Neural cell (in vitro differentiated cells): ENCODE results near the gene HLTF.

ENCODE experiments used
- CTCF ChIP-seq: fragments of 450-650 bp; IDR thresholded peaks from 2 replicates; pipeline ENCODE4 v1.5.1; 2014; ENCODE audit warnings: antibody characterized with exemption, mild to moderate bottlenecking, moderate library complexity; ENCODE audit not compliant: poor library complexity, severe bottlenecking
- EP300 ChIP-seq: fragments of 450-650 bp; conservative IDR thresholded peaks from 2 replicates; pipeline ENCODE4 v1.6.1; 2014; ENCODE audit warnings: antibody characterized with exemption, mild to moderate bottlenecking, moderate library complexity; ENCODE audit not compliant: poor library complexity, severe bottlenecking
- EZH2 ChIP-seq: fragments of 200-600, 300-800 bp; shearing (Covaris generic), sonication (generic); IDR thresholded peaks from 2 replicates; pipeline ENCODE4 v1.6.1; 2014; ENCODE audit warnings: antibody characterized with exemption, low read length, borderline replicate concordance, mild to moderate bottlenecking; ENCODE audit not compliant: insufficient read depth, poor library complexity, severe bottlenecking
- POLR2AphosphoS5 ChIP-seq: IDR thresholded peaks from 2 replicates; pipeline ENCODE4 v1.6.1; 2012
- RAD21 ChIP-seq: fragments of 450-650 bp; conservative IDR thresholded peaks from 2 replicates; pipeline ENCODE4 v1.6.1; 2014; ENCODE audit warnings: antibody characterized with exemption, mild to moderate bottlenecking, moderate library complexity
- REST ChIP-seq: IDR thresholded peaks from 2 replicates; pipeline ENCODE4 v1.6.1; 2012; ENCODE audit warnings: borderline replicate concordance
- SMC3 ChIP-seq: fragments of 450-650 bp; conservative IDR thresholded peaks from 2 replicates; pipeline ENCODE4 v1.6.1; 2014; ENCODE audit warnings: antibody characterized with exemption, mild to moderate bottlenecking, moderate library complexity; ENCODE audit not compliant: poor library complexity
- TAF1 ChIP-seq: IDR thresholded peaks from 2 replicates; pipeline ENCODE4 v1.6.1; 2012; ENCODE audit warnings: low read depth

GRCh38 chr3:149011676-149012075, 74.7 kb downstream of the HLTF start:
- no peak for TF ChIP-seq CTCF
- no peak for TF ChIP-seq RAD21
- TF ChIP-seq EZH2: no peak
- no peak for TF ChIP-seq REST
- TF ChIP-seq POLR2AphosphoS5: no peak
- TF ChIP-seq SMC3: no peak
- TF ChIP-seq TAF1: no peak
- TF ChIP-seq EP300: no peak
